Midbrain (tissue), 1 donor: ENCODE measurements around the gene GGA3.
A peak's percentile ranks its signal among the peaks of the same experiment; 100 is the strongest.
"Not testable (repeated sequence)": the region's sequence is repeated elsewhere in the genome, so short reads cannot be mapped to it uniquely, and the experiment has no call there.

Experiments
- DNase-seq: peaks from one replicate; lab custom pipeline; 2025; lab: John Stamatoyannopoulos, UW

Gene GGA3

GRCh38 chr17:75261336-75262111 lies at the start of gene GGA3, which contains the start of gene MRPS7:
TSS of gene GGA3 (minus strand) at chr17:75261606. CDS start at chr17:75261587, 19 bp downstream.
TSS of gene MRPS7 (plus strand) at chr17:75261879. CDS start at chr17:75261901, 22 bp downstream.
- peak; percentile 95 for DNase-seq

GRCh38 chr17:75308732-75309629 lies 47.6 kb upstream of the GGA3 start:
- no peak for DNase-seq

- DNase-seq = no peak
Observed at GRCh38 chr17:75307957-75308731, 46.7 kb upstream of the GGA3 start.

GRCh38 chr17:75301502-75302206 lies 40.2 kb upstream of the GGA3 start:
- DNase-seq = no peak

GRCh38 chr17:75301049-75301448 lies 39.6 kb upstream of the GGA3 start:
- no peak for DNase-seq

GRCh38 chr17:75300280-75300679 lies 38.9 kb upstream of the GGA3 start:
- DNase-seq = no peak

- no peak for DNase-seq
Observed at GRCh38 chr17:75295201-75296158, 34.1 kb upstream of the GGA3 start.

- not testable (repeated sequence) for DNase-seq
Observed at GRCh38 chr17:75292810-75293448, 31.5 kb upstream of the GGA3 start.

GRCh38 chr17:75289832-75290337 lies 28.5 kb upstream of the GGA3 start:
- peak; percentile 58 for DNase-seq

- peak; percentile 99 for DNase-seq
Observed at GRCh38 chr17:75289115-75289831, 27.9 kb upstream of the GGA3 start, which contains the start of gene SLC25A19. TSS of gene SLC25A19 (minus strand) at chr17:75289433. CDS start at chr17:75286764, 2,669 bp downstream.

- DNase-seq = no peak
Observed at GRCh38 chr17:75288770-75289114, 27.3 kb upstream of the GGA3 start.

- no peak for DNase-seq
Observed at GRCh38 chr17:75288359-75288758, 27.0 kb upstream of the GGA3 start.

- DNase-seq = no peak
Observed at GRCh38 chr17:75287221-75287620, 25.8 kb upstream of the GGA3 start.

- no peak for DNase-seq
Observed at GRCh38 chr17:75285123-75285522, 23.7 kb upstream of the GGA3 start.

GRCh38 chr17:75280189-75280588 lies 18.8 kb upstream of the GGA3 start:
- not testable (repeated sequence) for DNase-seq

- no peak for DNase-seq
Observed at GRCh38 chr17:75277664-75278071, 16.3 kb upstream of the GGA3 start.

GRCh38 chr17:75273977-75274708 lies 12.7 kb upstream of the GGA3 start:
- DNase-seq = no peak

GRCh38 chr17:75272848-75273184 lies 11.4 kb upstream of the GGA3 start:
- DNase-seq = no peak
